H9 (cell line): Measurements from ENCODE around the gene BSN. TPM values are rescaled to one million over a fixed set of nuclear protein-coding genes. Genes with fewer than 3 reads are reported as not detected.

Experiments
- DNase-seq: peaks from one replicate; pipeline ENCODE4 v3.0.0-alpha.2; 2017
- H2AFZ ChIP-seq: one replicate; pipeline ENCODE4 v1.6.1; 2013; ENCODE audit warnings: mild to moderate bottlenecking, low read length, control low read depth, moderate library complexity
- H2AK5ac ChIP-seq: 2 replicates; pipeline ENCODE4 v1.6.1; 2013; ENCODE audit warnings: low read length, control low read depth, mixed read lengths; ENCODE audit not compliant: insufficient read length
- H2BK120ac ChIP-seq: one replicate; pipeline ENCODE4 v1.6.1; 2013; ENCODE audit warnings: low read depth, mild to moderate bottlenecking, low read length, control low read depth, inconsistent platforms; ENCODE audit not compliant: poor library complexity, severe bottlenecking
- H2BK12ac ChIP-seq: 2 replicates; pipeline ENCODE4 v1.6.1; 2013; ENCODE audit warnings: low read length, control low read depth, mixed read lengths, low read depth; ENCODE audit not compliant: insufficient read length
- H2BK15ac ChIP-seq: 2 replicates; pipeline ENCODE4 v1.6.1; 2013; ENCODE audit warnings: low read depth, low read length, control low read depth
- H2BK20ac ChIP-seq: one replicate; pipeline ENCODE4 v1.6.1; 2013; ENCODE audit warnings: low read depth, mild to moderate bottlenecking, low read length, control low read depth, inconsistent platforms; ENCODE audit not compliant: poor library complexity, severe bottlenecking
- H2BK5ac ChIP-seq: 2 replicates; pipeline ENCODE4 v1.6.1; 2013; ENCODE audit warnings: low read length, control low read depth, mixed read lengths; ENCODE audit not compliant: insufficient read length
- H3K14ac ChIP-seq: 2 replicates; pipeline ENCODE4 v1.6.1; 2013; ENCODE audit warnings: low read length, control low read depth; ENCODE audit not compliant: insufficient read depth
- H3K18ac ChIP-seq: 2 replicates; pipeline ENCODE4 v1.6.1; 2013; ENCODE audit warnings: low read depth, mild to moderate bottlenecking, mixed read lengths, low read length, control low read depth; ENCODE audit not compliant: insufficient read length
- H3K23ac ChIP-seq: 2 replicates; pipeline ENCODE4 v1.6.1; 2013; ENCODE audit warnings: low read length, control low read depth, mixed read lengths, low read depth; ENCODE audit not compliant: insufficient read length
- H3K23me2 ChIP-seq: 2 replicates; pipeline ENCODE4 v1.6.1; 2013; ENCODE audit warnings: low read depth, mild to moderate bottlenecking, mixed read lengths, low read length, control low read depth; ENCODE audit not compliant: insufficient read length, poor library complexity, severe bottlenecking
- H3K27ac ChIP-seq: 2 replicates; pipeline ENCODE4 v1.5.1; 2013; ENCODE audit warnings: low read length, control low read depth, mixed read lengths, low read depth; ENCODE audit not compliant: insufficient read length
- H3K27me3 ChIP-seq: 2 replicates; pipeline ENCODE4 v1.6.1; 2013; ENCODE audit warnings: low read length, control low read depth, inconsistent platforms; ENCODE audit not compliant: insufficient read depth
- H3K4ac ChIP-seq: 2 replicates; pipeline ENCODE4 v1.6.1; 2013; ENCODE audit warnings: low read depth, mild to moderate bottlenecking, control low read depth, inconsistent platforms, low read length, moderate library complexity
- H3K4me1 ChIP-seq: 2 replicates; pipeline ENCODE4 v1.6.1; 2013; ENCODE audit warnings: low read length, control low read depth, inconsistent platforms; ENCODE audit not compliant: insufficient read depth
- H3K4me2 ChIP-seq: 2 replicates; pipeline ENCODE4 v1.6.1; 2013; ENCODE audit warnings: low read length, control low read depth, mixed read lengths; ENCODE audit not compliant: insufficient read length, insufficient read depth
- H3K56ac ChIP-seq: 2 replicates; pipeline ENCODE4 v1.6.1; 2013; ENCODE audit warnings: low read depth, mild to moderate bottlenecking, mixed read lengths, low read length, control low read depth; ENCODE audit not compliant: insufficient read length
- H3K79me1 ChIP-seq: 2 replicates; pipeline ENCODE4 v1.6.1; 2013; ENCODE audit warnings: low read depth, mild to moderate bottlenecking, moderate library complexity, low read length, control low read depth, inconsistent platforms; ENCODE audit not compliant: insufficient read depth, poor library complexity, severe bottlenecking
- H3K79me2 ChIP-seq: 2 replicates; pipeline ENCODE4 v1.6.1; 2013; ENCODE audit warnings: low read length, control low read depth, inconsistent platforms; ENCODE audit not compliant: insufficient read depth
- H3K9ac ChIP-seq: 2 replicates; pipeline ENCODE4 v1.6.1; 2013; ENCODE audit warnings: low read length, control low read depth, mixed read lengths; ENCODE audit not compliant: insufficient read length; ENCODE audit errors: extremely low read depth
- H3K9me3 ChIP-seq: one replicate; pipeline ENCODE4 v1.6.1; 2013; ENCODE audit warnings: low read depth, low read length, inconsistent platforms; ENCODE audit not compliant: control insufficient read depth
- H3T11ph ChIP-seq: one replicate; pipeline ENCODE4 v1.6.1; 2013; ENCODE audit warnings: mild to moderate bottlenecking, low read length, control low read depth, inconsistent platforms
- H4K20me1 ChIP-seq: one replicate; pipeline ENCODE4 v1.6.1; 2013; ENCODE audit not compliant: control insufficient read depth, insufficient read length, insufficient read depth
- H4K5ac ChIP-seq: 2 replicates; pipeline ENCODE4 v1.6.1; 2013; ENCODE audit warnings: low read depth, mild to moderate bottlenecking, mixed read lengths, low read length, control low read depth; ENCODE audit not compliant: insufficient read length
- H4K8ac ChIP-seq: replicated peaks from 2 replicates; pipeline ENCODE4 v1.6.1; 2013; ENCODE audit warnings: low read length, control low read depth, mixed read lengths, low read depth; ENCODE audit not compliant: insufficient read length
- H4K91ac ChIP-seq: 2 replicates; pipeline ENCODE4 v1.6.1; 2013; ENCODE audit warnings: low read depth, mild to moderate bottlenecking, moderate library complexity, mixed read lengths, low read length, control low read depth; ENCODE audit not compliant: insufficient read length
- H3K27ac Mint-ChIP-seq, 3 experiments: 2 replicates in 2 of 3; 3 replicates in 1 of 3; pipeline ENCODE4 v1.8.0; 2020 to 2021; ENCODE audit warnings: mixed read lengths in 3 of 3, mild to moderate bottlenecking in 1 of 3, moderate library complexity in 1 of 3
- H3K27me3 Mint-ChIP-seq: 2 replicates; pipeline ENCODE4 v1.8.0; 2021; ENCODE audit warnings: low read depth, mild to moderate bottlenecking, moderate library complexity, mixed read lengths
- H3K36me3 Mint-ChIP-seq, 3 experiments: 2 replicates in 2 of 3; 3 replicates in 1 of 3; pipeline ENCODE4 v1.8.0; 2020 to 2021; ENCODE audit warnings: low read depth in 3 of 3, mixed read lengths in 3 of 3; ENCODE audit not compliant: insufficient read depth in 1 of 3
- H3K4me1 Mint-ChIP-seq, 2 experiments: 2 replicates each; pipeline ENCODE4 v1.8.0; 2020; ENCODE audit warnings: mixed read lengths in 2 of 2
- H3K4me3 Mint-ChIP-seq, 2 experiments: 2 replicates in 1 of 2; 3 replicates in 1 of 2; pipeline ENCODE4 v1.8.0; 2020 to 2021; ENCODE audit warnings: mild to moderate bottlenecking in 2 of 2, mixed read lengths in 2 of 2, moderate library complexity in 1 of 2
- H3K9me3 Mint-ChIP-seq, 2 experiments: 2 replicates in 1 of 2; 3 replicates in 1 of 2; pipeline ENCODE4 v1.8.0; 2020; ENCODE audit warnings: mild to moderate bottlenecking in 2 of 2, mixed read lengths in 2 of 2, moderate library complexity in 1 of 2
- WGBS: extraction: QIAGEN DNeasy Blood & Tissue Kit; methylation state at CpG from one replicate; pipeline ENCODE4 v1.1.7; 2013; ENCODE audit warnings: missing lambda C conversion rate, low lambda C conversion rate, mixed read lengths; ENCODE audit not compliant: insufficient read length; ENCODE audit errors: extremely low coverage; 5-methylcytosine and 5-hydroxymethylcytosine counted together
- total RNA-seq: library from RNA; stranded (reverse); gene quantifications from 2 replicates; pipeline ENCODE4 v1.2.1, GENCODE V29; 2021
- TF ChIP-seq, protein P1 (sequence below): fragments of 200-600 bp; sonication (generic); conservative IDR thresholded peaks from 3 replicates; pipeline ENCODE4 v1.8.0; 2021; ENCODE audit warnings: antibody characterized with exemption, mild to moderate bottlenecking

Gene BSN
- total RNA-seq, 1 experiment from 2014 or later: 2.4 TPM

DNA sequence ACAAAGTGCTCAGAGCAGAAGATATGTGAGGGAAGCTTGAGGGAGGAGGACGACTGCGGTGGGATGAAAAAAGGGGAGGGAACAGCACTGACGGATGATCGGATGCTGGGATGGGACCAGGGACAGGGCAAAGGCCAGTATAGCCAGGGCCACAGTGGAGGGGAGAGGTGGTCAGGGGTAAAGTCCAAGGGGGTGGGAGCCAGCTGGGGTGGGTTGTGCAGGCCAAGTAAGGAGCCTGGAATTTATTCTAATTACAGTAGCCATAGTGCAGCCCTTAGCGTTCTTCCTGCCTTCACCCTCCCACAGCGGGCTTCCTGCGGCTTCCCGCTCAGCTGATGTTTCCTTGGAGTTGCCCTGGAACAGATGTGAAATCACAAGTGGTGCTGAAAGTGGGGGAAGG, 112.3 kb downstream of the BSN start:
- WGBS: no CpG with 5 or more reads among the region's 8 CpGs
- Histone ChIP-seq H3K14ac (no peak overlapping the region; the same call in 1 of the 2 replicates), H3K79me1 (no peaks in the 10 kb centered on the region), H2AK5ac (no peak overlapping the region), H3K9me3 (no peaks in the 10 kb centered on the region), H3K23me2 (no peaks in the 10 kb centered on the region), H4K5ac (no peak overlapping the region), H4K20me1 (no peaks in the 10 kb centered on the region), H3K27ac (no peak overlapping the region), H2BK12ac (no peak overlapping the region), H3K79me2 (no peaks in the 10 kb centered on the region), H2BK15ac (no peak overlapping the region), H3K9ac (no peak overlapping the region), H3K4me2 (no peak overlapping the region), H3T11ph (no peak overlapping the region), H3K23ac (no peak overlapping the region), H3K27me3 (no peaks in the 10 kb centered on the region), H3K18ac (no peak overlapping the region), H3K56ac (no peak overlapping the region), H2BK120ac (no peak overlapping the region), H4K91ac (no peak overlapping the region), H2AFZ (no peak overlapping the region), H3K4ac (no peak overlapping the region), H2BK5ac (no peak overlapping the region), H2BK20ac (no peak overlapping the region), H3K4me1 (no peaks in the 10 kb centered on the region; the same call in 1 of the 2 replicates), H4K8ac (no peak overlapping the region)
- DNase-seq: peak; percentile 42
- no peaks in the 10 kb centered on the region; the same call in 1 of the 2 replicates for H3K27me3 Mint-ChIP-seq
- H3K4me3 Mint-ChIP-seq: 0 out of 5 replicates have a peak overlapping the region, but pooled peaks of 1 of the 2 experiments have one; percentile 28
- no peak overlapping the region for H3K27ac Mint-ChIP-seq
- TF ChIP-seq, protein P1, sequence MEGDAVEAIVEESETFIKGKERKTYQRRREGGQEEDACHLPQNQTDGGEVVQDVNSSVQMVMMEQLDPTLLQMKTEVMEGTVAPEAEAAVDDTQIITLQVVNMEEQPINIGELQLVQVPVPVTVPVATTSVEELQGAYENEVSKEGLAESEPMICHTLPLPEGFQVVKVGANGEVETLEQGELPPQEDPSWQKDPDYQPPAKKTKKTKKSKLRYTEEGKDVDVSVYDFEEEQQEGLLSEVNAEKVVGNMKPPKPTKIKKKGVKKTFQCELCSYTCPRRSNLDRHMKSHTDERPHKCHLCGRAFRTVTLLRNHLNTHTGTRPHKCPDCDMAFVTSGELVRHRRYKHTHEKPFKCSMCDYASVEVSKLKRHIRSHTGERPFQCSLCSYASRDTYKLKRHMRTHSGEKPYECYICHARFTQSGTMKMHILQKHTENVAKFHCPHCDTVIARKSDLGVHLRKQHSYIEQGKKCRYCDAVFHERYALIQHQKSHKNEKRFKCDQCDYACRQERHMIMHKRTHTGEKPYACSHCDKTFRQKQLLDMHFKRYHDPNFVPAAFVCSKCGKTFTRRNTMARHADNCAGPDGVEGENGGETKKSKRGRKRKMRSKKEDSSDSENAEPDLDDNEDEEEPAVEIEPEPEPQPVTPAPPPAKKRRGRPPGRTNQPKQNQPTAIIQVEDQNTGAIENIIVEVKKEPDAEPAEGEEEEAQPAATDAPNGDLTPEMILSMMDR: no peak
- H3K36me3 Mint-ChIP-seq: no peaks in the 10 kb centered on the region; a peak in 1 of 7 replicates
- peaks cover 19 to 26% of the 10 kb centered on the region in 2 experiments for H3K4me1 Mint-ChIP-seq
- H3K9me3 Mint-ChIP-seq: no peaks in the 10 kb centered on the region
